ENCODE results near the gene CDK3. TPM values are rescaled to one million over a fixed set of nuclear protein-coding genes. Genes with fewer than 3 reads are reported as not detected.

The CDK3 gene
- polyA plus RNA-seq, 2 of the 4 experiments (the other 2 are of a cell fraction), result 5.1 to 5.5 TPM

- H3K27ac ChIP-seq, result peak within 1 kb of the TSS; percentile 93
- H3K4me1 ChIP-seq, result peaks cover 29% of the 10 kb centered on the region
- H3K4me2 ChIP-seq, result peak within 1 kb of the TSS; percentile 93
- peak; percentile 87 to 94 for ATAC-seq
- peak; percentile 62 to 88 for DNase-seq (ENCODE audit: low read depth in 1 of 2, low spot score in 1 of 2)
- FAIRE-seq, result peak; percentile 87
- no peaks in the 10 kb centered on the region for H3K9me3 ChIP-seq
- peak within 1 kb of the TSS; percentile 74 for H3K4me3 ChIP-seq
- TF ChIP-seq RNF2 (IDR thresholded peaks at IDR 0.05; ENCODE audit: borderline replicate concordance, low read depth) (no peak), MAX (IDR thresholded peaks at IDR 0.05) (peak; percentile 61), FOXS1 (CRISPR knock-in tag; IDR thresholded peaks at IDR 0.05) (no peak), PHF8 (IDR thresholded peaks at IDR 0.05; ENCODE audit: borderline replicate concordance, low read depth) (peak; percentile 48; the same call in 1 of the 2 replicates), POLR2A (IDR thresholded peaks at IDR 0.05; ENCODE audit: low read length) (peak; percentile 70)
- TF ChIP-seq, protein P1, sequence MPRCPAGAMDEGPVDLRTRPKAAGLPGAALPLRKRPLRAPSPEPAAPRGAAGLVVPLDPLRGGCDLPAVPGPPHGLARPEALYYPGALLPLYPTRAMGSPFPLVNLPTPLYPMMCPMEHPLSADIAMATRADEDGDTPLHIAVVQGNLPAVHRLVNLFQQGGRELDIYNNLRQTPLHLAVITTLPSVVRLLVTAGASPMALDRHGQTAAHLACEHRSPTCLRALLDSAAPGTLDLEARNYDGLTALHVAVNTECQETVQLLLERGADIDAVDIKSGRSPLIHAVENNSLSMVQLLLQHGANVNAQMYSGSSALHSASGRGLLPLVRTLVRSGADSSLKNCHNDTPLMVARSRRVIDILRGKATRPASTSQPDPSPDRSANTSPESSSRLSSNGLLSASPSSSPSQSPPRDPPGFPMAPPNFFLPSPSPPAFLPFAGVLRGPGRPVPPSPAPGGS (IDR thresholded peaks at IDR 0.05), result peak; percentile 35; the same call in 1 of the 3 replicates
- ChIA-PET POLR2A (no interaction called here), CTCF (interaction anchor here (0.7 to 23.8 kb wide), 8 partner anchors 14 to 272 kb away, joined by 3 to 357 read pairs (median 4); no protein-coding TSS in a partner anchor)
- 3% methylated on average over 17 of the region's 24 CpGs for WGBS (ENCODE audit: missing lambda C conversion rate)
Measured at GRCh38 chr17:76027159-76027839, 26.6 kb downstream of the CDK3 start, which contains the start of gene EVPL. Gene EVPL (minus strand): TSS chr17:76027306. CDS start chr17:76027198, 108 bp downstream.

DNA sequence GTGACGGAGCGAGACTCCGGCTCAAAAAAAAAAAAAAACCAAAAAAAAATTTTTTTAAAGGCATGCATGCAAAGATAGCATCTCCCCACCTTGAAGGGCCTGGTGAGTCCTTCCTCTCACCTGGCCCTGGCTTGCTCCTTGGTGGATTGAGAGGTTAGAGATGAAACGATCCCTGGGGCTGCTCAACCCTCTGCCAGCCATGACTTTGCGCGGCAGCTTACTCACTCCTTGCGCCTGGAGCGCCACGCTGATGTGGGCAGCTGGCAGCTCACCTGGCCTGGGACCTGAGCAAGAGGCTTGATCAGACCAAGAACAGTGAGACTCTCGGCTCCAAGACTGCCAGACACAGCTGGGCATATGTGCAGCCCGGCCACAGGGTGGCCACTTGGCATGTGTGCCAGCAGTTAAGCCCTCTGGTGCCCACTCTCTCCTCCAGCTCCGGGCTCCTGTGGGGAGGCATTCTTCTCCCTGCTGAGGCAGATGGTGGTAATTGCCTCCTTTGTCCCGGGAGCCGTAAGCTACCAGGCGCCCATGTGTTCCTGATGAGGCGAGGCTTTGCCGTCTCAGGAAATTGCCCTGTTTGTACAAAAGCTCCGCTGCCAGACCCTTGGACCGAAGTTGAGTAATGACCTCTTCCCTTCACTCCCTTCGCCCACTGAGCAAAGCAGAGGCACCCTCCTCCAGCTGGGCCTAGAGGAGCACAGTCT is 31.6 kb downstream of the CDK3 start:
- POLR2A ChIA-PET, result no interaction called here
- ATAC-seq (peak; percentile 44 to 49), DNase-seq (ENCODE audit: low read depth in 1 of 2, low spot score in 1 of 2) (no peak), FAIRE-seq (no peak)
- no peak for TF ChIP-seq ZNF302 (CRISPR knock-in tag; IDR thresholded peaks at IDR 0.05)
- no peak for TF ChIP-seq RFX5 (IDR thresholded peaks at IDR 0.05)
- TF ChIP-seq EHF (CRISPR knock-in tag; IDR thresholded peaks at IDR 0.05), result no peak
- no peak for TF ChIP-seq HMGXB4 (CRISPR knock-in tag; IDR thresholded peaks at IDR 0.05; ENCODE audit: borderline replicate concordance)
- no peak for TF ChIP-seq HOXB13 (CRISPR knock-in tag; IDR thresholded peaks at IDR 0.05; ENCODE audit: low read depth)
- TF ChIP-seq RAD21 (conservative IDR thresholded peaks at IDR 0.05 in 1 of 2, IDR thresholded peaks at IDR 0.05 in 1 of 2), result no peak
- no peak for TF ChIP-seq MAFK (IDR thresholded peaks at IDR 0.05; ENCODE audit: partially characterized antibody)
- TF ChIP-seq, protein P2, sequence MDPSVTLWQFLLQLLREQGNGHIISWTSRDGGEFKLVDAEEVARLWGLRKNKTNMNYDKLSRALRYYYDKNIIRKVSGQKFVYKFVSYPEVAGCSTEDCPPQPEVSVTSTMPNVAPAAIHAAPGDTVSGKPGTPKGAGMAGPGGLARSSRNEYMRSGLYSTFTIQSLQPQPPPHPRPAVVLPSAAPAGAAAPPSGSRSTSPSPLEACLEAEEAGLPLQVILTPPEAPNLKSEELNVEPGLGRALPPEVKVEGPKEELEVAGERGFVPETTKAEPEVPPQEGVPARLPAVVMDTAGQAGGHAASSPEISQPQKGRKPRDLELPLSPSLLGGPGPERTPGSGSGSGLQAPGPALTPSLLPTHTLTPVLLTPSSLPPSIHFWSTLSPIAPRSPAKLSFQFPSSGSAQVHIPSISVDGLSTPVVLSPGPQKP (IDR thresholded peaks at IDR 0.05; ENCODE audit: low read depth, low read length), result no peak
- TF ChIP-seq MAX (IDR thresholded peaks at IDR 0.05), result no peak
- TF ChIP-seq SMC3 (IDR thresholded peaks at IDR 0.05), result no peak
- no peak for TF ChIP-seq SREBF2 (IDR thresholded peaks at IDR 0.05)
- no peak for TF ChIP-seq PBX3 (IDR thresholded peaks at IDR 0.05)
- TF ChIP-seq NPAS2 (CRISPR knock-in tag; IDR thresholded peaks at IDR 0.05; ENCODE audit: borderline replicate concordance), result no peak
- no peak for TF ChIP-seq HOXA7 (CRISPR knock-in tag; IDR thresholded peaks at IDR 0.05)
- TF ChIP-seq, protein P3, sequence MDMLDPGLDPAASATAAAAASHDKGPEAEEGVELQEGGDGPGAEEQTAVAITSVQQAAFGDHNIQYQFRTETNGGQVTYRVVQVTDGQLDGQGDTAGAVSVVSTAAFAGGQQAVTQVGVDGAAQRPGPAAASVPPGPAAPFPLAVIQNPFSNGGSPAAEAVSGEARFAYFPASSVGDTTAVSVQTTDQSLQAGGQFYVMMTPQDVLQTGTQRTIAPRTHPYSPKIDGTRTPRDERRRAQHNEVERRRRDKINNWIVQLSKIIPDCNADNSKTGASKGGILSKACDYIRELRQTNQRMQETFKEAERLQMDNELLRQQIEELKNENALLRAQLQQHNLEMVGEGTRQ (IDR thresholded peaks at IDR 0.05), result no peak
- TF ChIP-seq CEBPB (IDR thresholded peaks at IDR 0.05), result no peak
- TF ChIP-seq ESRRA (IDR thresholded peaks at IDR 0.05; ENCODE audit: borderline replicate concordance, low read length), result no peak
- no peak for TF ChIP-seq ZC3H11A (IDR thresholded peaks at IDR 0.05)
- no peak for TF ChIP-seq PHF8 (IDR thresholded peaks at IDR 0.05; ENCODE audit: borderline replicate concordance, low read depth)
- no peak for TF ChIP-seq ZSCAN20 (CRISPR knock-in tag; IDR thresholded peaks at IDR 0.05)
- H3K4me1 ChIP-seq, result peaks cover 19% of the 10 kb centered on the region
- CTCF ChIA-PET, result interaction anchor here (0.7 to 23.8 kb wide), 9 partner anchors 9 to 248 kb away, joined by 3 to 357 read pairs (median 3); partner anchors contain the start of gene GALR2
- WGBS (ENCODE audit: missing lambda C conversion rate), result 83% methylated on average over 20 of the region's 20 CpGs
- H3K4me2 ChIP-seq, result no peak overlapping the region
- no peaks in the 10 kb centered on the region for H3K9me3 ChIP-seq
- no peak overlapping the region for H3K27ac ChIP-seq
- H3K4me3 ChIP-seq, result no peak overlapping the region

All from A549 (cell line).